HG03039 (cell line): ENCODE measurements around the gene DLL1.
"Not testable (repeated sequence)": the region's sequence is repeated elsewhere in the genome, so short reads cannot be mapped to it uniquely, and the experiment has no call there.

Experiments used
- ATAC-seq: cut with Tn5 transposase; IDR thresholded peaks from one replicate; pipeline ENCODE4 v1.9.1; 2021; ENCODE audit warnings: mild to moderate bottlenecking, moderate library complexity; ENCODE audit not compliant: unreplicated experiment

DLL1 gene, protein sequence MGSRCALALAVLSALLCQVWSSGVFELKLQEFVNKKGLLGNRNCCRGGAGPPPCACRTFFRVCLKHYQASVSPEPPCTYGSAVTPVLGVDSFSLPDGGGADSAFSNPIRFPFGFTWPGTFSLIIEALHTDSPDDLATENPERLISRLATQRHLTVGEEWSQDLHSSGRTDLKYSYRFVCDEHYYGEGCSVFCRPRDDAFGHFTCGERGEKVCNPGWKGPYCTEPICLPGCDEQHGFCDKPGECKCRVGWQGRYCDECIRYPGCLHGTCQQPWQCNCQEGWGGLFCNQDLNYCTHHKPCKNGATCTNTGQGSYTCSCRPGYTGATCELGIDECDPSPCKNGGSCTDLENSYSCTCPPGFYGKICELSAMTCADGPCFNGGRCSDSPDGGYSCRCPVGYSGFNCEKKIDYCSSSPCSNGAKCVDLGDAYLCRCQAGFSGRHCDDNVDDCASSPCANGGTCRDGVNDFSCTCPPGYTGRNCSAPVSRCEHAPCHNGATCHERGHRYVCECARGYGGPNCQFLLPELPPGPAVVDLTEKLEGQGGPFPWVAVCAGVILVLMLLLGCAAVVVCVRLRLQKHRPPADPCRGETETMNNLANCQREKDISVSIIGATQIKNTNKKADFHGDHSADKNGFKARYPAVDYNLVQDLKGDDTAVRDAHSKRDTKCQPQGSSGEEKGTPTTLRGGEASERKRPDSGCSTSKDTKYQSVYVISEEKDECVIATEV

GRCh38 chr6:170290296-170291128, at the start of gene DLL1:
DLL1 (minus strand) TSS chr6:170291078; CDS start chr6:170290139, 939 bp downstream.
- ATAC-seq = no peak

DNA sequence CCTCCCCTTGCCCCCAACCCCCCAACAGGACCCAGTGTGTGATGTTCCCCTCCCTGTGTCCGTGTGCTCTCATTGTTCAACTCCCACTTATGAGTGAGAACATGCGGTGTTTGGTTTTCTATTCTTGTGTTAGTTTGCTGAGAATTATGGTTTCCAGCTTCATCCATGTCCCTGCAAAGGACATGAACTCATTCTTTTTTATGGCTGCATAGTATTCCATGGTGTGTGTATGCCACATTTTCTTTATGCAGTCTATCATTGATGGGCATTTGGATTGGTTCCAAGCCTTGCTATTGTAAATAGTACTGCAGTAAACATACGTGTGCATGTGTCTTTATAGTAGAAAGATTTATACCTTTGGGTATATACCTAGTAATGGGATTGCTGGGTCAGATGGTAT, 44.3 kb upstream of the DLL1 start:
- ATAC-seq = not testable (repeated sequence)

GRCh38 chr6:170329321-170329720, 38.4 kb upstream of the DLL1 start:
- ATAC-seq = no peak

- ATAC-seq = no peak
Observed at GRCh38 chr6:170317718-170318117, 26.8 kb upstream of the DLL1 start.

- ATAC-seq = no peak
Observed at GRCh38 chr6:170317076-170317475, 26.2 kb upstream of the DLL1 start.

GRCh38 chr6:170316071-170316470, 25.2 kb upstream of the DLL1 start:
- no peak for ATAC-seq

DNA sequence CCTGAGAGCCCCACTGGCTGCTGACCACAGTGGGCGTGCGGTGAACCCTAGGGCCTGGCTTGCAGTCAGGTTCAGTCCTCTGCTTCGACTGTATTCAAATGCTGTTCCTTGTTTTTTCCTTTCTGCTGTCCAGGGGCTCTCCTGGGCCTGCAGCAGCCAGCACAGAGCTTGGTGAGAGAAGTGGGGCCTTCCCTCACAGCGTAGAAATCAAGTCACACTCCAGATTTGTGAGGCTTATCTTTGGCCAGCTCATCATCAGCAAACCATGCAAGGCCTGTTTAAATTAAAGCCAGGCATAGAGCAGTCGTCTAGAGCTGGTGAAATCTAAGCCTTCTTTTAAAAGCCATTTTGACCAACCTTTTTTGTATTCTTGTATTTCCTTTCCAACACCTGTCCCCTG, 24.1 kb upstream of the DLL1 start:
- ATAC-seq = no peak

GRCh38 chr6:170313716-170314295, 22.9 kb upstream of the DLL1 start:
- no peak for ATAC-seq

GRCh38 chr6:170312876-170313275, 22.0 kb upstream of the DLL1 start:
- ATAC-seq = no peak

- no peak for ATAC-seq
Observed at GRCh38 chr6:170311696-170312095, 20.8 kb upstream of the DLL1 start.

DNA sequence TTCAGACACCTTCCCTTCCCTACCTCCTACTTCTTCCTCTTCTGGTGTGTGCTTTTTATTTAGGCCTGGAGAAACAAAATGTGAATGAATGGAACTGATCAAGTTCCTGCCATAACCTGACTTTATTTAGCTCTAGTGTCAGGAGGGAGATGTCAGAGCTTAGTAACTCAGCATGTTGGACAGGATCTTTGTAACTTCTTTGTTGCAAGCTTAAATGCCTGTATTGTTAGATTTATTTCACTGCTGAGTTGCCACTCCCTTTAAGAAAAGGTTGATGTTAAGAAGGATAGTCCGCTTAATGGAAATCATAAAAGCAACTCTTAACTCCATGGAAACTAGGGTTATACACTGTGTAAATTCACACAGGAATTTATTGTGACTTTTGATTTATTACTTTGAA, 17.9 kb upstream of the DLL1 start:
- no peak for ATAC-seq

DNA sequence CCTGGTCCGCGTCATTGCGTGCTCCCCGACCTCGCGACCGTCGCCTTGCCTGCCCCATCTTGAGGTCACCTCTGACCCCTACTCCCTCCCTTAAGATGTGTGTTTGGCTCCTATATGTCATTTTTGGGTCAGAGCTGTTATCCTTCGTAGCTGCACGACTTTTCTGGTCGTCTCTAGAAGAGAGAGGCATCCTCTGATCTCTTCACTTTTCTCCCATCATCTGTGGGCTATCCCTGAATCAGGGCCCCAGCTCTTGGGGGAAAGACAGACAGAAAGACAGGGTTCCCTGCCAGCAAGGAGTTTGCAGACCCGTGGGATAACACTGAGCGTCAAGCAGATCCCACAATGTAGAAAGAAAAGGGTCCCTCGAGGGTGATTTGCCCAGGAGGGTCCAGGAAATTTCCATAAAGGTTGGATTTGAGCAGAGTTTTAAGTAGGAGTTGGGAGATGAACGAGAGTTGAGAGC, 16.2 kb upstream of the DLL1 start:
- no peak for ATAC-seq

GRCh38 chr6:170306324-170307079, 15.6 kb upstream of the DLL1 start, which contains the start of gene FAM120B:
FAM120B (plus strand) TSS chr6:170306758; CDS start chr6:170317391, 10,633 bp downstream.
- peak; percentile 98 for ATAC-seq

DNA sequence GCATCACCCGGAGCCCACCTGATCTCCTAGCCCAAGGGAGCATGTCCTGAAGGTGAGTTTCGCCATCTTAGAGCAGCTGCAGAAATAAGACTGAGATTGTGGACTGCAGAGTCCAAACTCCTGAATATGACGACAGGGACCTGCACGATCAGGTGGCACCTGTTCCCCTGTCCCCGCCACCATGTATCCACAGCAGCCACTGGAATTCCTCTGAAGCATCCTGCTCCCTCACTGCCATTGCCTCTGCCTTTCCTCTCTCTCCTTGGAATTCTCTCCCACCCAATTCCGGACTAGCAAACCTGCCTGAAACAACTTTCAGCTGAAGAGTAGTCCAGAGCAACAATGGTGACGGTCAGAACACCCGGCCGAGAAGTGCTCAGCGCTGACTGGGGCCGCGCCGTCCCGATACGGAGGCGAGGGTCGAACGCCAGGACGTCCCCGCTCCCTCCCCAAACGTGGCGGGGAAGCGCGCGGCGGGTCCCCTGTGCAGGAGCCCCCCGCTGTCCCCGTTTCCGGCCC, 15.0 kb upstream of the DLL1 start:
- ATAC-seq = no peak

- ATAC-seq = no peak
Observed at GRCh38 chr6:170301184-170301583, 10.3 kb upstream of the DLL1 start.

- no peak for ATAC-seq
Observed at GRCh38 chr6:170298688-170299087, 7.8 kb upstream of the DLL1 start.

DNA sequence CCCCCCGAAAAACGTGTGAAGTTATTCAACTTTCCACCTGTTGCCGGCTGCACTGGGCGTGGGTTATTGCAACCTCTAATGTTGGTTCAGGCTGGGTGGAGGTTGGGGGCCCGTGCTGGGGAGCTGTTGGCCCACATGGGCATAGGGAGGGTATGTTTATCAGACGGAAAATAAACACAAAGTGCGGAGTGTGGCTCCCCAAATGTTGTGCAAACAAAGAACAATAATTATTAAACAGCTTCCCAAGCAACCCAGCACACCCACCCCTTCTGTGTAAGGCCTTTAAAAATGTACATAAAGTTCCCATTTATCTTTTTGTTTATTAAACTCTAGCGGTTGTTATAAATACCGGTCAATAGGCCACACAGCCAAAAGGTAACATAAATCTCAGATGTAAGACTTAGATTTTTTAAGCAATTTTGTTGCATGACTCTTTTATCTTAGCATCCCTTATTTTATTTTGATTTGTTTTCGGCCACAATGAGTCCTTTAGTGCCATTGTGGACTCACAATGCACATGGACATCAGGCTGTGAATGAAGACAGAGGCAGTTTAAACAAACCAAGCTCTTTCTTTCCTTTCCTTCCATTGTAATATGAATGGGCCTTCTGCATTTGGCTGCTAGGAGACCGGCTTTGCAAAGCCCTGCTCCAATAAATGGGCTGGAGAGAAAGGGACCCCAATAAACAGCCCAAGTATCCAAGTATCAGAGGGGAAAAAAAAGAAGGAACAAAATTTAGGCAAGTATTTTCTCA, 6.9 kb upstream of the DLL1 start:
- ATAC-seq = no peak

GRCh38 chr6:170296746-170297575, 6.1 kb upstream of the DLL1 start:
- no peak for ATAC-seq
